Neutrophil (primary cell): ENCODE results near the gene TMEM145.

Source experiments
- H3K27ac ChIP-seq: fragments of 200-600 bp; sonication (generic); 2 replicates; pipeline ENCODE4 v1.5.1; 2016; ENCODE audit warnings: mild to moderate bottlenecking, moderate library complexity
- H3K27me3 ChIP-seq: fragments of 200-600 bp; sonication (generic); 2 replicates; pipeline ENCODE4 v1.6.0; 2016; ENCODE audit warnings: mild to moderate bottlenecking
- H3K36me3 ChIP-seq: fragments of 200-600 bp; sonication (generic); 2 replicates; pipeline ENCODE4 v1.5.1; 2017
- H3K4me1 ChIP-seq, 2 experiments: fragments of 200-600 bp in 1 of 2; sonication (generic) in 1 of 2; 1 replicate in 1 of 2; 2 replicates in 1 of 2; pipeline versions ENCODE4 v1.5.1 to v1.6.1; 2013 to 2016; ENCODE audit warnings: low read depth in 1 of 2, low read length in 1 of 2, mild to moderate bottlenecking in 1 of 2, moderate library complexity in 1 of 2; ENCODE audit not compliant: control insufficient read depth in 1 of 2, insufficient read depth in 1 of 2
- H3K4me3 ChIP-seq, 2 experiments: fragments of 200-600 bp in 1 of 2; sonication (generic) in 1 of 2; 1 replicate in 1 of 2; 2 replicates in 1 of 2; pipeline ENCODE4 v1.5.1; 2013 to 2016; ENCODE audit warnings: low read depth in 1 of 2, low read length in 1 of 2, mild to moderate bottlenecking in 1 of 2, moderate library complexity in 1 of 2
- H3K9me3 ChIP-seq: fragments of 200-600 bp; sonication (generic); 2 replicates; pipeline ENCODE4 v1.5.1; 2016
- CTCF ChIP-seq: fragments of 200-600 bp; sonication (generic); IDR thresholded peaks from 2 replicates; pipeline ENCODE4 v1.5.1; 2016; ENCODE audit warnings: antibody characterized with exemption

The TMEM145 gene

GRCh38 chr19:42323473-42323851, 10.4 kb downstream of the TMEM145 start:
- Histone ChIP-seq H3K4me3 (no peak overlapping the region), H3K27ac (no peak overlapping the region), H3K9me3 (no peaks in the 10 kb centered on the region), H3K36me3 (no peaks in the 10 kb centered on the region), H3K27me3 (peaks cover 55% of the 10 kb centered on the region), H3K4me1 (peaks cover 19 to 25% of the 10 kb centered on the region in 2 experiments)
- TF ChIP-seq CTCF, result no peak

GRCh38 chr19:42323852-42324654, 10.9 kb downstream of the TMEM145 start:
- H3K4me3 ChIP-seq, result peak overlapping the region in 1 of 2 experiments; percentile 95
- no peak overlapping the region for H3K27ac ChIP-seq
- no peak for TF ChIP-seq CTCF
- peaks cover 19 to 25% of the 10 kb centered on the region in 2 experiments for H3K4me1 ChIP-seq
- H3K27me3 ChIP-seq, result peaks cover 55% of the 10 kb centered on the region
- H3K9me3 ChIP-seq, result no peaks in the 10 kb centered on the region
- no peaks in the 10 kb centered on the region for H3K36me3 ChIP-seq

GRCh38 chr19:42324655-42325307, 11.7 kb downstream of the TMEM145 start:
- Histone ChIP-seq H3K27ac (peak overlapping the region; percentile 78), H3K9me3 (no peaks in the 10 kb centered on the region), H3K4me1 (peaks cover 19 to 25% of the 10 kb centered on the region in 2 experiments), H3K4me3 (peak overlapping the region; percentile 86 to 95), H3K27me3 (peaks cover 54% of the 10 kb centered on the region), H3K36me3 (no peaks in the 10 kb centered on the region)
- no peak for TF ChIP-seq CTCF

- Histone ChIP-seq H3K4me3 (peak within 1 kb of the TSS; percentile 86 to 95), H3K27me3 (peaks cover 48% of the 10 kb centered on the region), H3K4me1 (peaks cover 19 to 25% of the 10 kb centered on the region in 2 experiments), H3K36me3 (no peaks in the 10 kb centered on the region), H3K9me3 (no peaks in the 10 kb centered on the region), H3K27ac (peak within 1 kb of the TSS; percentile 78)
- peak; percentile 71 for TF ChIP-seq CTCF
Observed at GRCh38 chr19:42325308-42325895, 12.3 kb downstream of the TMEM145 start, which contains the start of gene MEGF8. Gene MEGF8, plus strand, starts transcription at chr19:42325635. Its CDS starts 609 bp downstream, at chr19:42326244.

GRCh38 chr19:42325896-42326771, 13.0 kb downstream of the TMEM145 start:
- peaks cover 19 to 25% of the 10 kb centered on the region in 2 experiments for H3K4me1 ChIP-seq
- no peaks in the 10 kb centered on the region for H3K36me3 ChIP-seq
- peak overlapping the region; percentile 86 to 95 for H3K4me3 ChIP-seq
- no peak for TF ChIP-seq CTCF
- H3K27ac ChIP-seq, result peak overlapping the region; percentile 78
- no peaks in the 10 kb centered on the region for H3K9me3 ChIP-seq
- H3K27me3 ChIP-seq, result peaks cover 41% of the 10 kb centered on the region
